CD4-positive, alpha-beta T cell treated with Interferon alpha-2 for 1 hour (primary cell): ENCODE data around the gene RAB40C.
"Not testable (repeated sequence)": the region's sequence is repeated elsewhere in the genome, so short reads cannot be mapped to it uniquely, and the experiment has no call there.

Experiments used
- DNase-seq, 2 donors: peaks; one replicate each; pipeline ENCODE4 v3.0.0-alpha.2; 2020 to 2022

RAB40C gene

DNA sequence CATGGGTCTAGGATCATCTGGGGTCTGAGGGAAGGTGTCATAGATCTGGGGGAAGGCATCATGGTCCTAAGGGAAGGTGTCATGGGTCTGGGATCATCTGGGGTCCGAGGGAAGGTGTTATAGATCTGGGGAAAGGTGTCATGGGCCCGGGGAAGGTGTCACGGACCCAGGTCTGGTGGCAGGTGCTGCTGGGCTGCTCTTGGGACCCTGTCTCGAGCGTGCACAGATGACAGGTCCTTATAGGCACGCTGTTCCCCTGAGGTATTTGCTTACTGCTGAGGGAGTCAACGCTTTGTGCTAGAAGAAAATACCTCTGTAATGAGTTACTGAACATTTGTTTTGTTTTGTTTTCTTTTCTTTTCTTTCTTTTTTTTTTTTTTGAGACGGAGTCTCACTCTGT is 1.4 kb downstream of the RAB40C start:
- no peak for DNase-seq

DNA sequence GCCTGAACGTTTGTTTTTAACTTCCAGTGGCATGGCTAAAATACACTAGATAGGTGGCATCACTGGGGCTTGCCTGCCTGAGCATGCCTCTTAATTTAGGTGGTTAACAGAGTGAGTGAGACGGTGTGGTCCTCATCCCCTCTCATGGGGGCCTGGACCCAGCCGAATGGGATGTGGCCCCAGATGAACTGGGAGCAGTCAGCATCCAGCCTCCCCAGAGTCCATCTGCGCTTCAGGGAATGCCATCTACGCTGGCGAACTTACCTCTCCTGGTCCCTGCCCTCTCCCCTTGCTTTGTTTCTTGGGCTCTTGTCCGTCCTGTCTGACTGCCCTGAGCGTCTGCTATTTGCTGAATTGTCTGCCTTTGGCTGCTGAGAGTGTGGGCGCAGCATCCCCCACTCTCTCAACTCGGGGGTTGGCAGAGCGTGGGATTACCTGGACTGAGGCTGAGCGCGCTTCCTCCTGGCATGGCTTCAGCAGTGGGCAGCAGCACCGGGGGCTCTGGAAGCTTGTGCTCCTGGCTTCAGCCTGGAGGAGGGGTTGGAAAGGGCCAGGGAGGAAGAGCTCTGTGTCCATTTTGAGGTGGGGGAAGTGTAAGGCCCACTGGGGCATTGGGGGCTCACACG is 2.1 kb downstream of the RAB40C start:
- no peak for DNase-seq

DNA sequence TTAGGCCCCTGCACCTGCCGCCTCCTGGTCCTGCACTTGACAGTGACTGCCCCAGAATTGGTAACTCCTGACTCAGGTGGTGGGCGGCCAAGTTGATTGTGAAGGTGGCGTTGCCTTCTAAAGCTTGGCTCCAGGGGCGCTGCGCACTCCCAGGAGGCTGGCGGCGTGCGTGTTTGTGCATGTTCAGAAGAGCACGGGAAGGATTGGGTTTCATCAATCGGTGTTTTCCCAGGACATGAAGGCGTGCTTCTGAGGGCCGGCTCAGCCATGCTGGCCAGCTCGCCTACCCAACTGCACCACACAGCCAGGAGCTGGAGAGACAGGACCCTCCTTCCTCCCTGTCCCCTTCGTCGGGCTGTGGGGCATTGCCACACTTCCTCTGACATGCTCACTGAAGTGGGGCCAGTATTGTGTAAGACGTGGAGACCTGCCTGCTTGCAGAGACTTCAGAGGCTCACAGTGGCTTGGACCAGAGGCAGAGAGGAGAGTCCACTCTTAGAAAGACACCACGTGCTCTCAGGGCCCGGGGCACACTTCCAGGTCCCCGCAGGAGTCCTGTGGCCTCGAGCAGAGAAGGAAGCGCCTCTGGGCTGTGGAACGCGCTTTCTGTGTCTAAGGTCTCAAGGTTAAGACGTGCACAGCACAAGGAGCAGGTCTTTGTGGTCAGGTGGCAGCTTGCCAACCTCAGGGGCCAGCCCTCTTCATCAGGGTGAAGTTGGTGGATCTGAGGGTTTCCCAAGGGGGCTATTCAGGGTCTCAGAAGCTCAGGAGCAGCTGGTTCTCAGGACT is 2.8 kb downstream of the RAB40C start:
- DNase-seq: no peak

DNA sequence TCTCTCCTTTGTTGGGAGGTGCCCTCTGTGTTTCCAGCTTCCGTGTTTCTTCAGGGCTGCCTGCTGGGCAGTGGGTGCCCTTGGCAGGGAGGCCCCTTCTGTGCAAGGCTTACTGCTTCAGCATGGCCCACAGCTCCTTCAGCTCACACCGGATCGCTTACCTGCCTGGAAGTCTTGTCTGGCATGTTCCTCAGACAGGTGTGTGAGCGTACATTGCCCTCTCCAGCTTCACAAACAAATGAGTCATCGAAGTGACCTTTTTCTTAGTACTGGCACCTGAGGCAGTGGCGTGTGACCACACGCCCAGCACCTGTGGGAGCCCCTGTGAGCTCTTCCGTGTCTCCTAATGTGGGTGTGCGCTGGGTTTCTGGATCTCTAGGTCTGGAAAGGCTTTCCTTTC is 3.5 kb downstream of the RAB40C start:
- DNase-seq: no peak

DNA sequence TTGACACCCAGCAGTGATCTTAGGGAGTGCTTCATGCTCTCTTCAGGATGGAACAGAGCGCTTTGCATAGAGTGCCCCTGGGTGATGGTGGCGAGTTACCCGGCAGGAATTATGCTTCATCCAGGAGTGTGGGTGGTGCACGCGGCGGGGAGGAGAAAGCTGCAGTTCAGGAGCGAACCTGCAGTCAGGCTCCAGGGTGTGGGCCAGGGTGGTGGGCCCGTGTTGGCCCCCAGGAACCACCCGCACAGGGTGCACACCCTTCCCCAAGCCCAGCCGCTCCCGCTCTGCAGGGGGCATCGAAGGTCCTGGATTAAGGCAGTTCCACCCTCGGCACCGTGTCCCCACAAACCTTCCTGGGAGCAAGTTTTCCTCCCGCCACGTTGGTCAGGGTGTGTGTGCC is 3.9 kb downstream of the RAB40C start:
- no peak for DNase-seq

GRCh38 chr16:595094-595528 is 5.2 kb downstream of the RAB40C start:
- DNase-seq: no peak

DNA sequence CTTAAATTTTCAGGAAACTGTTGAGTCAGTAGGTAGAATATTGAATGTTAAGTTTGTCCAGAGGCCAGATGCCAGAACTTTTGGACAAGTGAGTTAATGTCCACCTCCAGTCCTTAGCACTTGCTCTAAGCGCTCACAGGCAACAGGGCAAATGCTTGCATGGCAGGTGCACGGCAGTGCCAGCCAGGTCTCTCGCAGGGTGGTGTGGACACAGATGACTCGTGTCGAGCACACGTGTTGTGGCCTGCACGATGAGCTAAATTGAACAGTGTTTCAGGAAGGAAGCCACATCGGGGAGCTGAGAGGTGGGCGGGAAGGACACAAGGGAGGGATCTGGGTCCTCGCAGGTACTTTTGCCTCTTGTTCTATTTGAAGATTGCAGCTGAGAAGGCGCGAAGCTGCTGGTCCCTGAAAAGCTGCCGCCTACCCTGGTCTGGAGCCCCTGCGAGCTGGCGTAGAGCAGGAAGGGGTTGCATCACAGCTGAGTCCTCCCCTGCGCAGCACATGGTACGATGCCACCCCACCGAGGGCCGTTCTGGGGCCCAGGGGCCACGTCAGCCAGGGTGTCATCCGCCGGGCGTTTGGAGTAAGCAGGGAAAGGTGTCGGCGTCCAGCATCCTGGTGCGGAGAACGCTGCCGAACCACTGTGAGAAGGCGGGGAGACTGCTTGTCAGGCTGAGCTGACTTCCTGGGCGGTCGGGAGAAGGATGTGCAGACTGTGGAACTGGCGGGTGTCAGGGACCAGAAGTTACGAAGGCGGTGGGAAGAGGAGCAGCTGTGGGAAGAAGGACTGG is 6.3 kb downstream of the RAB40C start:
- DNase-seq: no peak

GRCh38 chr16:596736-597060 is 6.8 kb downstream of the RAB40C start:
- DNase-seq: no peak

DNA sequence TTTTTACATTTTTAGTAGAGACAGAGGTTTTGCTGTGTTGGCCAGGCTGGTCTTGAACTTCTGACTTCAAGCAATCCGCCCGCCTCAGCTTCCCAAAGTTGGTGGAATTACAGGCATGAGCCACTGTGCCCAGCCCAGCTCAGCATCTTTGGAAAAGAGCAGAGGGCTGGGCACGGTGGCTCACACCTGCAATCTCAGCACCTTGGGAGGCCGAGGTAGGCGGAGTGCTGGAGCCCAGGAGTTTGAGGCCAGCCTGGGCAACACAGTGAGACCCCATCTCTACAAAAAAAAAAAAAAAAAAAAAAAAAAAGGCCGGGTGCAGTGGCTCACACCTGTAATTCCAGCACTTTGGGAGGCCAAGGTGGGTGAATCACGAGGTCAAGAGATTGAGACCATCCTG is 7.8 kb downstream of the RAB40C start:
- DNase-seq: not testable (repeated sequence)

DNA sequence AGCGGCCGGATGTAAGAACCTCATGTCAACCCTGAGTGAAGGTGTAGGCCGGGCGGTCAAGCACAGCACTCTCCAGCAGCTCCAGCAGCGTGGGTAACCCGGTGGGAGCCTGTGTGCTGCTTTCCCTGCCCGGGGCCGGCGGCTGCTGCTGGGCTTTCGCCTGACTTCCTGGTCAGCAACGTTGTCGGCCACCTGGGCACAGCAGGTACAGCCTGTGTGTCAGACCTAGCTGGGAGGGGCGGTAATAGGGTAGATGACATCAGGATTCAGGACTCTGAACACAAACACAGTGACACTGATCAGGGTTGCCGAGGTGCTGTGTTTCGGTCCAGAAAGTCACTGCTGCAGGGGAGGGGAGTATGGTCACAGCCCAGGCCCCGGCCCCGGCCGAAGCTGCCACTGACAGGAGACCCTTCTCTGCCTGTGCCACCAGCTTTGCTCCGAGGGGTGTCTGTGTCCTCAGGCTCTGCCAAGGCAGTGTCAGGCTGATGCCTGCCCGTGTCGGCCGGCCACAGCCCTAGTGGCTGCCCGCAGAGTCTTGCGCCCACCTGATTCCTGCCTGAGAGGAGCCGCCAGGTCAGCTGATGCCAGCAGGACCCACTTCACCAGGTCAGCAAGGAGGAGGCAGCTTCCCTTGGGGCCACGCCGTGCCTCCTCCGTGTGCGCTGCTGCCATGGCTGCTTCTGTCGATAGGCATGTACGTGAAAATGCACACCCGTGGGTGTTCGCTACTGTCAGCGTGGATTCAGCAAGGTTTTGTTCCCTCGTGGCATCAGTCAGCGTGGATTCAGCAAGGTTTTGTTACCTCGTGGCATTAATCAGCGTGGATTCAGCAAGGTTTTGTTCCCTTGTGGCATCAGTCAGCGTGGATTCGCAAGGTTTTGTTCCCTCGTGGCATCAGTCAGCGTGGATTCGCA is 9.2 kb downstream of the RAB40C start:
- DNase-seq: no peak

DNA sequence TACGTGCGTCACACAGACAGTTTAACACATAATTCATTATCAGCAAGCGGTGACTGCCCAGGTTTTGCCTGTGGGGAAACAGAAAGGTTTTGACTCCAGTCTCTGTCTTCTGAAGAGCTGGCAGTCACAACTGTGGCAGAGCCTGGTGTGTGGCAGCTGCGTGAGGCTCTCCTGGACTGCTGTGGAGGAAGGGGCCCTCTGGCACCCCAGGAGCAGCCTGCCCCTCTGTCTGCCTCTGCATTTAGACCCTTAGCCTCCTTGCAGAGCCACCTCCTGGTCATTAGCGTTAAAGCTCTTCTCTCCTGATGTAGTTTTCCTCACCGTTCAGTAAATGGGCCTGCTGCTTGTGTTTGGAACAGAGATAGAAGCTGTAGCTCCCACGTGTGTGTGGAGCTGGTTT is 10.9 kb downstream of the RAB40C start:
- DNase-seq: no peak

GRCh38 chr16:603933-604332 is 14.1 kb downstream of the RAB40C start:
- no peak for DNase-seq

GRCh38 chr16:606656-607307 is 16.9 kb downstream of the RAB40C start:
- no peak for DNase-seq

DNA sequence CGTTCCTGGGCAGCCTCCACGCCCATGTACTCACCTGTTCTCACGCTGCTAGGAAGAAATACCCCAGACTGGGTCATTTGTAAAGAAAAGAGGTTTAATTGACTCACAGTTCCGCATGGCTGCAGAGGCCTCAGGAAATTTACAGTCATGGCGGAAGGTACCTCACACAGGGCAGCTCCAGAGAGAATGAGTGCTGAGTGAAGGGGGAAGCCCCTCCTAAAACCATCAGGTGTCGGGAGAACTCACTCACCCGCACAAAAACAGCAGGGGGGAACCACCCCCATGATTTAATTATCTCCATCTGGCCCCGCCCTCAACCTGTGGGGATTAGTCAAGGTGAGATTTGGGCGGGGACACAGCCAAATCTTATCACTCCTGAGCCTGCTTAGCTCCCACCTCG is 18.2 kb downstream of the RAB40C start:
- no peak for DNase-seq

DNA sequence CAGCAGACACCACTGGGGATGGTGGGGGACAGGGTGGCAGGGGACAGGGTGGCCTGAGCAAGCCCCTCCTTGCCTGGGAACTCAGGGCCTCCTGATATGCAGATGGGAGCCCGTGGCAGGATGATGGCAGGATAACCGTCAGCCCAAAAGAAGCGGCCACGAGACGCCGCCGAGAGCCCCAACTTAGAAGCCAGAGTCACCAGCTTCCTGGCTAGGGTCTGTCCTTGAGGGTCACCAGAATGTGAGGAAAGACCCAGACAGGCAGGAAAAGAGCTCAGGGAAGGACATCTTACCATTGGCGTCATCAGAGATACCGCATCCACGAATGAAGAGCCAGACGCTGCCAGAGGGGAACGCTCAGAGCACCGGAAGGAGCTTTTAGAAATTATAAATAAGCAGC is 19.4 kb downstream of the RAB40C start:
- no peak for DNase-seq

GRCh38 chr16:609984-610383 is 20.1 kb downstream of the RAB40C start:
- DNase-seq: no peak

DNA sequence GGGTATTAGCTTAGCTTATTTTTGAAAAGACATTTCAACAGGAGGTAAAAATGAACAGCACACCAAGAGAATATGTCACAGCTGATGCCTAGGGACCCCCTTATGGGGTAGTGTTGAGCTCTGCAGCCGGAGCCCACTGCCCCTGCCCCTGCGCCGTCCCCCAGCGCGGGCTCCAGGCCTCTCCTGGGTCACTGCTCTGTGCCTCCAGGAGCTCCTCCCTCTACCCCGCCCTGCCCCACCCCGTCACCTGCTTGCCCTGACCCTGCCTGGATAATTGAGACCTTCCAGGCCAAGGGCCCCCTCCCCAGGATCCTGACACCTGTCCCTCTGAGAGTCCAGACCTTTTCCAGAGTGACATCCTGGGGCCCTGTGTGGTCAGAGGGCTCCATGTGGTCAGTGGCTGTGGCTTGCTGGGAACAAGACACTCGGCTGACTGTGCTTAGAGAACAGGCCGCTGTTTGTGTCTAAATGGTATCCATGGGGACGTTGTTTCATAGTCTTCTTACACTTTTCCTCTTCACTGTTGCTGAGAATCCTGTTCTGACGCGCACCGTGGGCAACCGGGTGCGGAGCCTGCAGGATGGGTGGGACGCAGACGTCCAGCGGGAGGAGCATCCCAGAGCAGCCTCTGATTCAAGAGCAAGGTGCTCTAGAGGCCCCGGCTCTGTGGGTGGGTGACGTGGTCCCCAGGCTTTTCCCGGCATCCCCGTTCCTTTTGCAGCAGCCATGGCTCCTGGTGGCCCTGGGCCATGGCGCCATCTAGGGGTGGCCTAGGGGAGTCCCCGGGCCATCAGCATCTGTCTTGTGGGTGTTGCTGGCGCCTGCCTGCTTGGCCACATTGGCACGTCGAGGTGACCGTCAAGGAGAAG is 20.9 kb downstream of the RAB40C start:
- peak; percentile 44 to 65 for DNase-seq

GRCh38 chr16:615122-615521 is 25.3 kb downstream of the RAB40C start:
- no peak for DNase-seq

DNA sequence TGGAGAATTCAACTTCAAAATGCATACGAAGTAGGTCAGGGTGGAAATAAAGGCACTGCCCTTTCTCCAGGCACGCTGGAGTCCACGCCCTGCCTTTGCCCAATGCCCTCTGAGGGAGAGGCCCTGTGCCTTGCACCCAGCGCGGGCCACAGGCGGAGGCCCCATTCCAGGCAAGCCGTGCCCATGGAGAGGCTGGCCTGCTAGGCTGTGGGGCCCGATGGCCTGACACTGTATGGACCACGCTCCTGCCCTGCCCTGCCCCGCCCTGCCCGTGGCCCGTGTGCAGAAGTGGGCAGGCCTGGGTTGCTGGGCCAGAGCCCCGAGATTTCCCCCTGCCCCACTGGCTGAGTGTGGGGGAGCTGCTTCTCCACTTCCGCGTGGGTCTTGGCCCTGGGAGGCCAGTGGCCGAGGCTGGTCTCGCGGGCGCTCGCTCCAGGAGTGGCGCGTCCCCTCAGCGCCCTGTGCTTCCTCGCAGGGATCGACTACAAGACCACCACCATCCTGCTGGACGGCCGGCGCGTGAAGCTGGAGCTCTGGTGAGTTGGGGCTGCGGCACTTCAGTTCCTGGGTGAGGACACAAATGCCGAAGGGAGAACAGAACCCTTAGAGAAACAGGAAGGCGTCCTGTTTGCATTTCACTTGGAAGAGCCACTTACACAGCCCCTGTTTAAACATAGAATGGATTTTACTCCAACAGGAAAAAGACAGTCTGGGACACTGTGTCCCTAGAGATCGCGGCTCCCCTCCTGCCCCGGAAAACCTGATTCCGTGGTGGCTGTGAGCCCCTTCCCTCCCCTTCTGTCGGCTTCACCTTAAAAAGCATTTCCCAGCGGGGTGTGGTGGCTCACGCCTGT is 27.1 kb downstream of the RAB40C start:
- DNase-seq: no peak

DNA sequence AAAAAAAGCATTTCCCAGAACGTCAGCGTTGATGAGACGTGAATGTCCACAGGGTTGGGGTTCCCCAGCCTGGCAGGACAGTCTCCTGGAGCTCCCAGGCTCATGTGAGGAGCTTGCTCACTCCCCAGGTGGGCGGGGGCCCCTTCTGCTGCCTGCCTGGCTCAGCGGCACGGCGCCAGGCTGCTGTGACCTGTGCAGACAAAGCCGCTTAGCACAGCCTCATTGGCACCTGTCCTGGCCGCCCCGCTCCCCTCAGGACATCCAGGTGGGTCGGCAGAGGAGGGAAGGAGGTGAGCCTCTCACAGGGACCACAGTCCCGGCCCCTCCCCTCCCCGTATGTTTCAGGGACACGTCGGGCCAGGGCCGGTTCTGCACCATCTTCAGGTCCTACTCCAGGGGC is 28.0 kb downstream of the RAB40C start:
- no peak for DNase-seq
